ENCODE results near the gene PPP1R8.

DNA sequence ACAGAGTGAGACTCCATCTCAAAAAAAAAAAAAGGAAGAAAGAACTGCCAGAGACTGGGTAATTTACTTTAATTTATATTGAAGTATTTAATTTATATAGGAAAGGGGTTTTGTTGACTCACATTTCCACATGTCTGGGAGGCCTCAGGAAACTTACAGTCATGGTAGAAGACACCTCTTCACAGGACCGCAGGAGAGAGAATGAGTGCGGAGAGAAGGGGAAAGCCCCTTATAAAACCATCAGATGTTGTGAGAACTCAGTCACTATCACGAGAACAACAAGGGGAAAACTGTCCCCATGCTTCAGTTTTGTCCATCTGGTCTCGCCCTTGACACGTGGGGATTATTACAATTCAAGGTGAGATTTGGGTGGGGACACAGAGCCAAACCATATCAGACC lies 25.8 kb upstream of the PPP1R8 start:
- TF ChIP-seq EP300 (IDR thresholded peaks at IDR 0.05; ENCODE audit: low read depth) = no peak
- TF ChIP-seq, protein P1, sequence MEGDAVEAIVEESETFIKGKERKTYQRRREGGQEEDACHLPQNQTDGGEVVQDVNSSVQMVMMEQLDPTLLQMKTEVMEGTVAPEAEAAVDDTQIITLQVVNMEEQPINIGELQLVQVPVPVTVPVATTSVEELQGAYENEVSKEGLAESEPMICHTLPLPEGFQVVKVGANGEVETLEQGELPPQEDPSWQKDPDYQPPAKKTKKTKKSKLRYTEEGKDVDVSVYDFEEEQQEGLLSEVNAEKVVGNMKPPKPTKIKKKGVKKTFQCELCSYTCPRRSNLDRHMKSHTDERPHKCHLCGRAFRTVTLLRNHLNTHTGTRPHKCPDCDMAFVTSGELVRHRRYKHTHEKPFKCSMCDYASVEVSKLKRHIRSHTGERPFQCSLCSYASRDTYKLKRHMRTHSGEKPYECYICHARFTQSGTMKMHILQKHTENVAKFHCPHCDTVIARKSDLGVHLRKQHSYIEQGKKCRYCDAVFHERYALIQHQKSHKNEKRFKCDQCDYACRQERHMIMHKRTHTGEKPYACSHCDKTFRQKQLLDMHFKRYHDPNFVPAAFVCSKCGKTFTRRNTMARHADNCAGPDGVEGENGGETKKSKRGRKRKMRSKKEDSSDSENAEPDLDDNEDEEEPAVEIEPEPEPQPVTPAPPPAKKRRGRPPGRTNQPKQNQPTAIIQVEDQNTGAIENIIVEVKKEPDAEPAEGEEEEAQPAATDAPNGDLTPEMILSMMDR (IDR thresholded peaks at IDR 0.05) = no peak
- no peak for TF ChIP-seq POLR2A (IDR thresholded peaks at IDR 0.05)
- no peak for TF ChIP-seq POLR2AphosphoS5 (IDR thresholded peaks at IDR 0.05)
